Neural crest cell (in vitro differentiated cells): ENCODE results near the gene CETN2. TPM values are rescaled to one million over a fixed set of nuclear protein-coding genes. Genes with fewer than 3 reads are reported as not detected.
A peak's percentile ranks its signal among the peaks of the same experiment; 100 is the strongest.

Experiments used
- DNase-seq: peaks from one replicate; pipeline ENCODE4 v3.0.0; 2021; ENCODE audit warnings: low read depth, mixed read lengths, low spot score
- H3K27ac Mint-ChIP-seq: one replicate; pipeline ENCODE4 v1.8.0; 2021; ENCODE audit warnings: mild to moderate bottlenecking, mixed read lengths; ENCODE audit not compliant: unreplicated experiment
- H3K27me3 Mint-ChIP-seq: 2 replicates; pipeline ENCODE4 v1.8.0; 2021; ENCODE audit warnings: low read depth, mild to moderate bottlenecking, mixed read lengths
- H3K36me3 Mint-ChIP-seq: 2 replicates; pipeline ENCODE4 v1.8.0; 2021; ENCODE audit warnings: low read depth, mild to moderate bottlenecking, mixed read lengths
- H3K4me1 Mint-ChIP-seq: 2 replicates; pipeline ENCODE4 v1.8.0; 2021; ENCODE audit warnings: mixed read lengths
- H3K4me3 Mint-ChIP-seq: one replicate; pipeline ENCODE4 v1.8.0; 2021; ENCODE audit warnings: mild to moderate bottlenecking, mixed read lengths
- H3K9me3 Mint-ChIP-seq: 2 replicates; pipeline ENCODE4 v1.8.0; 2021; ENCODE audit warnings: mixed read lengths
- total RNA-seq: library from RNA; stranded (reverse); gene quantifications from 2 replicates; pipeline ENCODE4 v1.2.1, GENCODE V29; 2021
- TF ChIP-seq, protein P1 (sequence below): fragments of 200-600 bp; sonication (generic); conservative IDR thresholded peaks from 2 replicates; pipeline ENCODE4 v1.5.0; 2021; ENCODE audit warnings: antibody characterized with exemption, mild to moderate bottlenecking

Gene CETN2
- total RNA-seq, 1 donor from 2014 or later: 60.4 TPM

DNA sequence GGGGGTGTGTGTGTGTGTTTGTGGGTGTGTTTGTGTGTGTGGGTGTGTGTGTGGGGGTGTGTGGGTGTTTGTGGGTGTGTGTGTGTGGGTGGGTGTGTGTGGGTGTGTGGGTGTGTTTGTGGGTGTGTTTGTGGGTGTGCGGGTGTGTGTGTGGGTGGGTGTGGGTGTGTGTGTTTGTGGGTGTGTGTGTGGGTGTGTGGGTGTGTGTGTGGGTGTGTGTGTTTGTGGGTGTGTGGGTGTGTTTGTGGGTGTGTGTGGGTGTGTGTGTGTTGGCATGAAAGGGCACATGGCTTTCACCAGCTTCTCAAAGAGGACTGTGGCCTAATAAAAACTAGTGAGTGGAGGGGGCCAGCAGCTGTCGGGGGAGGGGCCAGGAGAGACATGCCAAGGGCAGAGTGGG is 42.0 kb upstream of the CETN2 start:
- TF ChIP-seq, protein P1, sequence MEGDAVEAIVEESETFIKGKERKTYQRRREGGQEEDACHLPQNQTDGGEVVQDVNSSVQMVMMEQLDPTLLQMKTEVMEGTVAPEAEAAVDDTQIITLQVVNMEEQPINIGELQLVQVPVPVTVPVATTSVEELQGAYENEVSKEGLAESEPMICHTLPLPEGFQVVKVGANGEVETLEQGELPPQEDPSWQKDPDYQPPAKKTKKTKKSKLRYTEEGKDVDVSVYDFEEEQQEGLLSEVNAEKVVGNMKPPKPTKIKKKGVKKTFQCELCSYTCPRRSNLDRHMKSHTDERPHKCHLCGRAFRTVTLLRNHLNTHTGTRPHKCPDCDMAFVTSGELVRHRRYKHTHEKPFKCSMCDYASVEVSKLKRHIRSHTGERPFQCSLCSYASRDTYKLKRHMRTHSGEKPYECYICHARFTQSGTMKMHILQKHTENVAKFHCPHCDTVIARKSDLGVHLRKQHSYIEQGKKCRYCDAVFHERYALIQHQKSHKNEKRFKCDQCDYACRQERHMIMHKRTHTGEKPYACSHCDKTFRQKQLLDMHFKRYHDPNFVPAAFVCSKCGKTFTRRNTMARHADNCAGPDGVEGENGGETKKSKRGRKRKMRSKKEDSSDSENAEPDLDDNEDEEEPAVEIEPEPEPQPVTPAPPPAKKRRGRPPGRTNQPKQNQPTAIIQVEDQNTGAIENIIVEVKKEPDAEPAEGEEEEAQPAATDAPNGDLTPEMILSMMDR: no peak
- Mint-ChIP-seq H3K4me1 (no peaks in the 10 kb centered on the region), H3K36me3 (peaks cover 17% of the 10 kb centered on the region), H3K27me3 (no peaks in the 10 kb centered on the region), H3K9me3 (peaks cover 10% of the 10 kb centered on the region), H3K4me3 (no peak overlapping the region), H3K27ac (no peak overlapping the region)
- no peak for DNase-seq

DNA sequence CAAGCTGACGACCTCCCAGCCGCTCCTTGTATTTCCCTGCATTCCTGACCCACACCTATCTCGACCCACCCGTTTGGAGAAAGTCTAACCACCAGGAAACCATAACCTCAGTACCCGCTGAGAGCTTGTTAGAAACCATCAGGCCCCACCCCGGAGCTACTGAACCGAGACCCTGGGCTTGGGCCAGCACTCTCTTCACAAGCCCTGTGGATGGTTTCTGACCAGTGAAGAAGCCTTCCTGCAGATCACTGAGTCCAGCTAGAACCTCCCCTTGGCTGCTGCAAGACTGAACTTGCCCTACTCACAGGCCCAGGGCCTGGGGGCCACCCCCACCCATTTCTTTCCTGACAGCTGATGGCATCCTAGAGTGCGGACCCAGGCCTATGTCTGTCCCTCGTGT is 40.7 kb upstream of the CETN2 start:
- no peak overlapping the region for H3K4me3 Mint-ChIP-seq
- no peak for DNase-seq
- TF ChIP-seq, protein P1: no peak
- peaks cover 5% of the 10 kb centered on the region for H3K9me3 Mint-ChIP-seq
- H3K4me1 Mint-ChIP-seq: no peaks in the 10 kb centered on the region
- H3K27me3 Mint-ChIP-seq: no peaks in the 10 kb centered on the region
- H3K27ac Mint-ChIP-seq: no peak overlapping the region
- peaks cover 17% of the 10 kb centered on the region for H3K36me3 Mint-ChIP-seq

DNA sequence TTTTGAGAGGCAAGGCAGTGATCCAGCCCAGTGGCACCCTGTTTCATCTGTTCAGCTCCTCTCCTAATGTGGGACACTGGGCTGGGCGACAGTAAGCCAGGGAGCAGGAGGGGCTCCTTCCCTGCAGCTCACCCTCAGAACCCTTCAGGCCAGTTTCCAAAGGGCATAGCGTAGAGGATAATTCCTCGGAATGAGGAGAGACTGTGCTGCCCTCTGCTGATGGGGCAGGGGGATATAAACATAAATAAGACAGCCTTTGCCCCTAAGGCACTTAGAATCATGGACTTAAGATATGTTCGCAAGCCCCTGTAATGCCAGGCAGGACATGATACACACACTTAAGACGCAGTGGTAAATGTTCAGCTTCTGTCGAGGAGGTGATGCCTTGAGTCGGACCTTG is 39.4 kb upstream of the CETN2 start:
- DNase-seq: no peak
- Mint-ChIP-seq H3K4me1 (no peaks in the 10 kb centered on the region), H3K27me3 (no peaks in the 10 kb centered on the region), H3K27ac (no peak overlapping the region), H3K4me3 (no peak overlapping the region), H3K9me3 (peaks cover under 1% of the 10 kb centered on the region), H3K36me3 (peaks cover 17% of the 10 kb centered on the region)
- TF ChIP-seq, protein P1: peak; percentile 12

DNA sequence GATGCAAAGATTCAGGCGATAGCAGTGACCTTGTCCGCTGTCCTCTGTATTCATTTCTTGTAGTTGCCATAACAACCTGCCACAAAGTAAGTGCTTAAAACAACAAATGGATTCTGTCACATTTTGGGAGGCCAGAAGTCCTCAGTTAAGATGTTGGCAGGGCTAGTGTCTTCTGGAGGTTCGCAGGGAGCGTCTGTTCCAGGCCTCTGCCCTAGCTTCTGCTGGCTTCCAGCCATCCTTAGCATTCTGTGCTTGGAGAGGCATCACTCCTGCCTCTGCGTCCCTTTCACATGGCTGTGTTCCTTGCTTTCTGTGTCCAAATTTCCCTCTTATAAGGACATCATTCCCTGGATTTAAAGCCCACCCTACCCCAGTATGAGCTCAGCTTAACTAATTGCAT is 35.8 kb upstream of the CETN2 start:
- Mint-ChIP-seq H3K27me3 (no peaks in the 10 kb centered on the region), H3K4me1 (no peaks in the 10 kb centered on the region), H3K27ac (no peak overlapping the region), H3K4me3 (no peak overlapping the region), H3K9me3 (no peaks in the 10 kb centered on the region), H3K36me3 (peaks cover 19% of the 10 kb centered on the region)
- TF ChIP-seq, protein P1: no peak
- no peak for DNase-seq

DNA sequence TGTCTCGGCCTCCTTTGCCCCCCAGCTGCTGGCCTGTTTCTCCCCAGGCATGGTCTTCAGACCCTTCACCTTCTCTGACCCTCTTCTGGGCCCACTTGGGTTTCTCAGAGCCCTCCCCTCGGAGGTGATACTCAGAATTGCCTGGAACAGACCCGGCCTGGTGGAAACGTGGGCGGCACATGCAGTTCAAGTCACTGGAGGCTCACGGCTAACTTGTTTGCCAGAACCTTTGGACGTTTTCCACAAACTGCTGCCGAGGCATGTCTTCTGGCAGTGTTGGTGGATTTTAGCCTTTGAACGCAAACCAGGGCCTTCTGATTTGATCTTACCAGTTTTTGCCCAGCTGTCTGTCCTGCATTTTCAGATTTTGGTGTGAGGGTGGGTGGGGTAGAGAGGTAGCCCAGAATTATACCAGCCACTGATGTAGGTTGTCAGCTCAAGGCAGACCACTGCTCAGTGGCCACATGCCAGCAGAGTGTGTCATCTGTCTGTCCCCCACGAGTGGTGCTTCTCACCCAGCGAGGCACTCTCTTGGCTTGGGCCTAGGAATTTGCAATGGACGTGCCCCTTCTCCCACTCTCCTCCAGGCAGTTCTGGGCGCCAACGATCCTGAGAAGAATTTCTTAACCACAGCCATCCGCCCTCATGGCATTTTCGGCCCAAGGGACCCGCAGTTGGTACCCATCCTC is 34.8 kb upstream of the CETN2 start:
- TF ChIP-seq, protein P1: no peak
- DNase-seq: no peak
- Mint-ChIP-seq H3K27me3 (no peaks in the 10 kb centered on the region), H3K36me3 (peaks cover 22% of the 10 kb centered on the region), H3K4me1 (no peaks in the 10 kb centered on the region), H3K4me3 (no peak overlapping the region), H3K27ac (no peak overlapping the region), H3K9me3 (no peaks in the 10 kb centered on the region)
